ENCODE data around the gene COPS3.

COPS3 gene

GRCh38 chr17:17254036-17254435 lies 27.0 kb downstream of the COPS3 start:
- no peak for TF ChIP-seq CTCF (IDR thresholded peaks at IDR 0.05; ENCODE audit: low read depth, low read length)
- no peak overlapping the region for H3K4me3 ChIP-seq (ENCODE audit: low read depth, low read length)

- no peak for TF ChIP-seq CTCF (IDR thresholded peaks at IDR 0.05; ENCODE audit: low read depth, low read length)
Observed at GRCh38 chr17:17253406-17253805, 27.6 kb downstream of the COPS3 start.

GRCh38 chr17:17252149-17252661 lies 28.8 kb downstream of the COPS3 start:
- no peak overlapping the region for H3K4me3 ChIP-seq (ENCODE audit: low read depth, low read length)
- no peak for TF ChIP-seq CTCF (IDR thresholded peaks at IDR 0.05; ENCODE audit: low read depth, low read length)

More at GRCh38 chr17:17253406-17253805, 27.6 kb downstream of the COPS3 start:
- H3K4me3 ChIP-seq (ENCODE audit: low read depth, low read length) = no peak overlapping the region

- no peak overlapping the region for H3K4me3 ChIP-seq (ENCODE audit: low read depth, low read length)
- no peak for TF ChIP-seq CTCF (IDR thresholded peaks at IDR 0.05; ENCODE audit: low read depth, low read length)
Observed at GRCh38 chr17:17246879-17247278, 34.2 kb downstream of the COPS3 start.

GRCh38 chr17:17243163-17243562 lies 37.9 kb downstream of the COPS3 start:
- TF ChIP-seq CTCF (IDR thresholded peaks at IDR 0.05; ENCODE audit: low read depth, low read length) = no peak
- H3K4me3 ChIP-seq (ENCODE audit: low read depth, low read length) = no peak overlapping the region

- no peak for TF ChIP-seq CTCF (IDR thresholded peaks at IDR 0.05; ENCODE audit: low read depth, low read length)
- H3K4me3 ChIP-seq (ENCODE audit: low read depth, low read length) = no peak overlapping the region
Observed at GRCh38 chr17:17242246-17242645, 38.8 kb downstream of the COPS3 start.

GRCh38 chr17:17241656-17242055 lies 39.4 kb downstream of the COPS3 start:
- H3K4me3 ChIP-seq (ENCODE audit: low read depth, low read length) = no peak overlapping the region
- TF ChIP-seq CTCF (IDR thresholded peaks at IDR 0.05; ENCODE audit: low read depth, low read length) = no peak
